Right lobe of liver (tissue), 4 donors: ENCODE data around the gene TNRC6C.

Source experiments
- POLR2A ChIP-seq: fragments of 450-650 bp; IDR thresholded peaks from one replicate; pipeline ENCODE4 v1.6.1; 2017; ENCODE audit warnings: antibody characterized with exemption, mild to moderate bottlenecking
- TF ChIP-seq, protein P1 (sequence below), 4 donors: fragments of 200-600 bp in 3 of 4; fragments of 450-650 bp in 1 of 4; IDR thresholded peaks; one replicate each; pipeline versions ENCODE4 v1.5.1 to v1.8.0; 2016 to 2022; ENCODE audit warnings: antibody characterized with exemption in 4 of 4, mild to moderate bottlenecking in 2 of 4
- donor health status: DM: no; HTN: no; CAD: no.
- donor health status: DM: no; HTN: no; CAD: no.
- donor health status: DM: no; HTN: yes; CAD: no.

DNA sequence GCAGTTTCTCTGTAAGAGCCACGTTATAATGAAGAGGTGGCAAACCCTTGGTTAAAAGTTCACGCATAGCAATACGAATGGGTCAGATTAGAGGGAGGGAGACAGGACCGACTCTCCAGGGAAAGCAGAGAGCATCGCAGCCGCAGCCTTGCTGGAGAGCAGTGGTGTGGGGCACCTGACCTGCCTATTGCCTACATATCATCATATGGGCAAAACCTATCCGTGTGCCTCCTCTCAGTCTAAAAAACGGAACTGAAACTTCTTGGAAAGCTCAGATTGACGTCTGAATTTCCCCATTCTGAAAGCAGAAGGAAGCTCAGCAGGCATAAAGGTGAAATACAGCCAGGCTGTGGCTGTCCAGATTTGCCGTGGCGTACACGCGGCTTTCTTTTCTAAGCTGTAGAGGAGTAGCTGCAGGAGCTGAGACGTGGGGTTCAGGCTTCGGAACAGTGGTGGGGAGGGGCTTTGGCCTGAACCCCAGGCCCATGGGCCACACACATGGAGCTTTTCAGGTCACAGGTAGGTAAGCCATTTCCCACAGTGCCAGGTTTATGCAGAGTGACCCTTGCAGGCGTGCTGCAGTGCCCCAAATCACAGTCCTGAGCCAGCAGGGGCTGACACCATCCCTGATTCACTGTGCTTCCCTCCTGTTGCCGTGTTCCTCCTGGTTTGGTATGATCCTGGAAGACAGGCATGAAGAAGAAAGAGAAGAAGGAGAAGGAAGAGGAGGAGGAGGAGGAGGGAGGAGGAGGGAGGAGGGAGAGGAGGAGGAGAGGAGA, 41.6 kb upstream of the TNRC6C start:
- TF ChIP-seq, protein P1, sequence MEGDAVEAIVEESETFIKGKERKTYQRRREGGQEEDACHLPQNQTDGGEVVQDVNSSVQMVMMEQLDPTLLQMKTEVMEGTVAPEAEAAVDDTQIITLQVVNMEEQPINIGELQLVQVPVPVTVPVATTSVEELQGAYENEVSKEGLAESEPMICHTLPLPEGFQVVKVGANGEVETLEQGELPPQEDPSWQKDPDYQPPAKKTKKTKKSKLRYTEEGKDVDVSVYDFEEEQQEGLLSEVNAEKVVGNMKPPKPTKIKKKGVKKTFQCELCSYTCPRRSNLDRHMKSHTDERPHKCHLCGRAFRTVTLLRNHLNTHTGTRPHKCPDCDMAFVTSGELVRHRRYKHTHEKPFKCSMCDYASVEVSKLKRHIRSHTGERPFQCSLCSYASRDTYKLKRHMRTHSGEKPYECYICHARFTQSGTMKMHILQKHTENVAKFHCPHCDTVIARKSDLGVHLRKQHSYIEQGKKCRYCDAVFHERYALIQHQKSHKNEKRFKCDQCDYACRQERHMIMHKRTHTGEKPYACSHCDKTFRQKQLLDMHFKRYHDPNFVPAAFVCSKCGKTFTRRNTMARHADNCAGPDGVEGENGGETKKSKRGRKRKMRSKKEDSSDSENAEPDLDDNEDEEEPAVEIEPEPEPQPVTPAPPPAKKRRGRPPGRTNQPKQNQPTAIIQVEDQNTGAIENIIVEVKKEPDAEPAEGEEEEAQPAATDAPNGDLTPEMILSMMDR (IDR thresholded peaks at IDR 0.05) = no peak
- TF ChIP-seq POLR2A = no peak
